Non-pigmented ciliary epithelial cell (primary cell): ENCODE data around the gene CFAP300.

ENCODE experiments used
- DNase-seq: peaks from one replicate; pipeline ENCODE4 v3.0.0-alpha.2; 2010; ENCODE audit warnings: low read depth

Gene CFAP300

DNA sequence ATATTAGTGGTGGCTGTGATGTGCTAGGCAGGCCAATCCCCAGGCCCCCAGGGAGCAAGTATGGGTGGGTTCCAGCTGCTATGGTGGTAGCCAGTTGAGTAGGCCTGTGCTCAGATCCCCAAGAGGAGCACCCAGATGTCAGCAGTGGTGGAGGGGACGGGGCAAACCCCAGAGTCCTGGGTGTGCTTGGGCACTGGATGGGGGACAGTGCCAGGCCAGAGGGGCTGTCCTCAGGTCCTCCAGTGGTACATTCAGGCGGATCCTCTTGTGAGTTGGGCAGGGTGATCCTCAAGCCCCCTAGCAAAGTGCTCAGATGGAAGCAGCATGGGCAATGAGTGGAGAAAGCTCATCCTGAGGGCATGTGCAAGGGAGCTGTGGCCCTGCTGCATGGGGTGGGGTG, 26.0 kb downstream of the CFAP300 start:
- DNase-seq: no peak

- no peak for DNase-seq
These were observed 32.4 kb downstream of the CFAP300 start for GRCh38 chr11:102079625-102080024.

GRCh38 chr11:102081313-102081712, 34.1 kb downstream of the CFAP300 start:
- DNase-seq: no peak

DNA sequence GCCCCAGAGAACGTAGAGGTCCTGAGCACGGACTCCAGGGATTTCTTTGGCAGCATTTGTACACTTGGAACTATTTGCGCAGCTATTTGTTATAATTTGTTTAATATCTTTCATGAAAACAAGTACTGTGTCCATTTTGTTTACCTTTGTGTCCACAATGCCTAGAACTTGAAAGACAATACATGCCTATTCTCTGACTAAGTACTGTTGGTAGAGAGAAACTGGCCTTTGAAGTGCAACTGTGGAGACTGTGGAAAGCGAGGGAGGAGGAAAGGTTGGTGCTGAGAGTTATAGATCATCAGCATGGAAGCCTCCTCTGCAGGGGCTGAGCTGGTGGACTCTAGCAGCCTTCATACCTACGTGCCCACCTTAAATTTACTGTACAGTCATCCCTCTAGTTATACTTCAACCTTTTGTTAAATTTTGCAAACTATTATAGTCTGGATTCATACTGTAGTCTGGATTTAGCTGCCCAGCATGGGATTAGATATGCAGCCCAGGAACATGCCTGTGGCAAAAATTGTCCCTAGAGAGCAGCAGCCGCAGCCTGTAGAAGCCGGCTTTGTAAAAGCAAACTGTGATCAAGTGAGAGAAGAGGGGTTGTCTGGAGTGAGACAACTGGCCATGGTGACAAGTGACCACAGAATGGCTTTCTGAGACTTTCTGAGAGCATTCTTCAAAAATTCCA, 38.8 kb downstream of the CFAP300 start:
- no peak for DNase-seq

DNA sequence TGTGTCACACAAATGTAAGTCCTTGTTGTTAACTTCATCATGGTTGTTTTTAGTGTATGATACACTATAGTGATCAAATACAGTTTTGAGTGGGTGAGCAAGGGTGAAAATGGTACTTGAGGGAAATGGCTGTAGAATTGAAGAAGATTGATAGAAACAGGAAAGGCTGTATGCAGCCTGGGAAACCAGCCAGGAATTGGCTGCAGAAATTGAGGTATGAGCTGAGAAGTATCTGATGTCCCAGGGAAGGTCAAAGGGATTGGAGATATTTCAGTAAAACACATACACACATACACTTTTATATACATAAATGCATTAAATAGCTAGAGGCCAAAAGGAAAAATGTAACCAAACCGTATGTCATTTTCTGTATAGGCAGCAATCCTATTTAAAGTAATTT, 49.9 kb downstream of the CFAP300 start:
- no peak for DNase-seq

GRCh38 chr11:102099755-102100154, 52.5 kb downstream of the CFAP300 start:
- DNase-seq: no peak

- no peak for DNase-seq
These were observed 61.6 kb downstream of the CFAP300 start for GRCh38 chr11:102108734-102109440.

DNA sequence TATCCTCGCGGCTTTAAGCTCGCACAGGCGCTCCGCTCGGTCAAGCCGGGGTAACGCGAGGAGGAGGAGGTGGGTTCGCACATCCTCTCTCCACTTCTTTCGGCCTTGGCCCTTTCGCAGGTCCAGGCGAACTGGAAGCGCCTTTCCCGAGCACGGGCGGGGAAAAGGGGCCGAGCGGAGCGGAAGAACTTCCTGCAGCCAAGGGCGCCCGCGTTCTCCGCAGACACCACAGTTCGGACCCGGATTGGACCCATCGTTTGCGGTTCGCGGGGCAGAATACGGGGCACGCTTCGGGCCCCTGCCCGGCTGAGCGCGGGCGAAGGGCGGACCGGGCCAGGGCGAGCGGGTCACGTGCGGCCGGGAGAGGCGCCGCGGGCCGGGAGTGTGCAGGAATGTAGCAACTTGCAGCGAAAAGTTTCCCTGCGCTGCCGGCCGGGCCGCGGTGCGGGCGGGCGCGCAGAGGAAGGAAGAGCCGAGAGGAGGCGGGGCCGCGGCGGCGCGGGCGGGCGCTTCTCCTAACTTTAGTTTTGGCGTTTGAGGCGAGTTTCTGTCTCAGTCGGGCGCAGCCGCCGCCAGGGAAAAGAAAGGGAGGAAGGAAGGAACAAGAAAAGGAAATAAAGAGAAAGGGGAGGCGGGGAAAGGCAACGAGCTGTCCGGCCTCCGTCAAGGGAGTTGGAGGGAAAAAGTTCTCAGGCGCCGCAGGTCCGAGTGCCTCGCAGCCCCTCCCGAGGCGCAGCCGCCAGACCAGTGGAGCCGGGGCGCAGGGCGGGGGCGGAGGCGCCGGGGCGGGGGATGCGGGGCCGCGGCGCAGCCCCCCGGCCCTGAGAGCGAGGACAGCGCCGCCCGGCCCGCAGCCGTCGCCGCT, 62.9 kb downstream of the CFAP300 start, which contains the start of gene YAP1:
Gene YAP1 (plus strand): TSS at position 552 of the 865 bp plus-strand sequence. CDS start 402 bp downstream, outside the sequence.
- DNase-seq: no peak

- DNase-seq: no peak
These were observed 63.4 kb downstream of the CFAP300 start for GRCh38 chr11:102110761-102111010.

GRCh38 chr11:102111011-102111786, 64.0 kb downstream of the CFAP300 start:
- DNase-seq: no peak

GRCh38 chr11:102111787-102112508, 64.7 kb downstream of the CFAP300 start:
- peak; percentile 68 for DNase-seq

GRCh38 chr11:102112509-102112821, 65.2 kb downstream of the CFAP300 start:
- no peak for DNase-seq

- no peak for DNase-seq
These were observed 66.8 kb downstream of the CFAP300 start for GRCh38 chr11:102114032-102114431.

GRCh38 chr11:102115557-102115956, 68.3 kb downstream of the CFAP300 start:
- no peak for DNase-seq

DNA sequence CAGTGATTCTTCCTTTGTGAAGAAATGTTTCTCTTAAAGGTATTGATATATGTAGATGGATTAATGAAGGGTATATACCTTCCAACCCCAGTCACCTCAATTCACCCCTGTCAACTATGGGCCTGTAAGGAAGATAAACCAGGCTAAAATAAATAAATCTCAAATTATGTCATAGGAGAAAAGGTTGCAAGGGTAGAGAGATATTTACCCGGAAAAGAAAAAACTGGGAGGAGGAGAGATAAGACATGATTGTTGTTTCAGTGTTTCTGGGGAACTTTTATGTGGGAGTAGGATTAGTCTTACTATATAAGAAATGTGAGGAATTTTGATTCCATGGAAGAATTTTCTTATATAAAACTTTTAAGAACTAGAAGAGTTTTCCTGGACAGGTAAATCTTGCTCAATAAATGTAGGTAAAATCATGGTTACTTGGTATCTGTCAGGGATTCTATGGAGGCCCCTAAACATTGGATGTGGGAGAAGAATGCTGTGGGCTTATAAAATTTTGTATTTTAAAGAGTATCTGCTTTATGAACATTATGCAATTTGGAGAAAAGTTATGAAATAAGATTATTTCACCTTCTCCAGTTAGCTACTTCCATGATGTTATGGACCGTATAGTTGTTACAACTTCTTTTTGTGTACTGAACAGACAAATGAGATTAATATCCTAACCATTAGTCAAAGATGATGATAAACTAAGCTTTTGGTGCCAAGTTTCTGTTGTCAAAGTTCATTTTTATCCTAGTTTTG, 69.4 kb downstream of the CFAP300 start:
- no peak for DNase-seq

DNA sequence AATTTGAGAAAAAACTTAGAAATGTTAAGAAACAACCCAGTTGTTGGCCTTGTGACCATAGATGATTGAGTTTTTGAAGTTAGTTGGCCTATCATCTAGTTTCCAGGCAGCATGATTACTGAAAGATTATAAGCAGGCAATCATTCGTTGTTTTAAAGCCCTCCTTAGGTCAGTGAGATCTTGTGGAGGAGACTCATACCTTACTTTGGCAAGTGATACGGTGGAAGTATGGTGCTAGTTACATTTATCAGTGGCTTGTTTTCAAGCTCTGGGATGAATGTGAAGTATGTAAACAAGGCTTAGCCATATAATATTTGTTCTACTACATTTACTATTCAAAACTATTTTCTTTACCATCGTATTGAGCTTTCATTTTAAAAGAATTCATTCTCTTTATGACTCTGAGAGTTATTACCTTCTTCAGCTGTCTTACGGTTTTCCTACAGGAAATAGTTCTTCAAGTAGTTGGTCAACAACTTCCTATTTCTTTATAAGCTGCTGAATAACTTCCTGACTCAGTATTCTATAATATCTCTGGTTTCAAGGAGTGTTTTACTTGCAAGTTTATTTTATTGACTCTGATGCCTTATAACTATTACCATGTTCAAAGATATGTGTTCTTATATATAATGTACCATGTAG, 70.4 kb downstream of the CFAP300 start:
- no peak for DNase-seq

DNA sequence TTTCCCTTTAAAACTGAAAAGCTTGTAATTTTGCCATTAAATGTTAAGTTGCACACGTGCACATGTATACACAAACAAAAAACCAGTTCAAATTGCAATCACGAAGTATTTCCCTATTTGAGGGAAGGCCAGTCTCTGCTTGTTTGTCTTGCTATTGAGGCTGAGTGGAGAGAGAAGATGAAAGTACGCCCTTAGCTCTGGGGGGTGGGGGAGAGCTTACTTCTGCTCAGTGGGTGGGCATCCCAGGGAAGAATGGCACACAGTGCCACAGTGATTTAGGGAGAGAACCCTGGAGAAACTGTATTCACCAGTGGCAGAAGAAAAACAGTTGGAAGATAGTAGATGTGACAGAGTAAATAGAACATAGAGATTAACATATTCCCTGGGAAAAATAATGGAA, 71.7 kb downstream of the CFAP300 start:
- DNase-seq: no peak

GRCh38 chr11:102119997-102120396, 72.8 kb downstream of the CFAP300 start:
- DNase-seq: no peak

DNA sequence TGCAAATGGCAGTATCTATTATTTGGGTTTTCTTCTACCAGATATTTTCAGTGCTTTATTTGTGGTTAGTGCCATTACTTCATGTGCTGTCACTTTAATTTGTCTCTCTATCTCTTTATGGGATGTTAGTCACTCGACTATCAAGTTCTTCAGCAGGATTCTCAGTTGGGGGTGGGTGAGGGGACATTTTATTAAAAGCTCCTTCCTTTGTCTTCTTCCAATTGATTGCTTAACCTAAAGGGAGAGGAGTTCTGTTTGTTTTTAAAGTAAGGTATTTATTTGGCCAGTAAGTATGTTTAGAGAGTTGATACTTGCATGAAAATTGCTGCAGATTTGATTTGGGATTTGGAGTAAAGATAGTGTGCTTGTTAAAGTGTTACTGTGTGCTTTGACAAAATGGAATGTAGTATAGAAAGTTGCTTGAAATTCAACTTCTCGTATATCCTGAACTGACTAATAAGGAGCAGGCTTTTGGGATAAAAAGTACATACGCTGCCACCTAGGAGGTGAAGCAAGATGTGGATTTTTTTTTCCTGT, 73.3 kb downstream of the CFAP300 start:
- no peak for DNase-seq

GRCh38 chr11:102121329-102121728, 74.1 kb downstream of the CFAP300 start:
- no peak for DNase-seq
